SK-N-SH treated with all-trans-retinoic acid at 6 μM for 48 hours (cell line): ENCODE data around the gene COX7A2.

Experiments used
- ATAC-seq: fragments of 200-7000 bp; cut with Tn5 transposase; 3 replicates; pipeline ENCODE4 v1.9.1; 2020; ENCODE audit warnings: mild to moderate bottlenecking, moderate library complexity
- ARNTL ChIP-seq: fragments of 450-650 bp; formaldehyde crosslinking; IDR thresholded peaks from 2 replicates; pipeline ENCODE4 v1.5.0; 2020; ENCODE audit warnings: low read depth, mild to moderate bottlenecking, moderate library complexity, borderline replicate concordance
- CREB5 ChIP-seq: fragments of 250-450 bp; sonication (Bioruptor Pico); IDR thresholded peaks from 2 replicates; pipeline ENCODE4 v1.5.1; 2020; ENCODE audit warnings: low read depth, mild to moderate bottlenecking, moderate library complexity
- CSDC2 ChIP-seq: fragments of 250-450 bp; sonication (Bioruptor Pico); IDR thresholded peaks from 2 replicates; pipeline ENCODE4 v1.5.0; 2020; ENCODE audit warnings: mild to moderate bottlenecking, moderate library complexity
- CSRNP3 ChIP-seq: fragments of 250-450 bp; sonication (Bioruptor Pico); IDR thresholded peaks from 2 replicates; pipeline ENCODE4 v1.5.1; 2021; ENCODE audit warnings: mild to moderate bottlenecking, moderate library complexity
- ESRRG ChIP-seq: fragments of 250-450 bp; sonication (Bioruptor Pico); IDR thresholded peaks from 2 replicates; pipeline ENCODE4 v1.6.1; 2021; ENCODE audit warnings: mild to moderate bottlenecking
- GLIS3 ChIP-seq: fragments of 250-450 bp; sonication (Bioruptor Pico); IDR thresholded peaks from 2 replicates; pipeline ENCODE4 v1.5.0; 2020; ENCODE audit warnings: mild to moderate bottlenecking, moderate library complexity
- ISL1 ChIP-seq: fragments of 250-450 bp; sonication (Bioruptor Pico); IDR thresholded peaks from 2 replicates; pipeline ENCODE4 v2.1.2; 2022; ENCODE audit warnings: mild to moderate bottlenecking, moderate library complexity
- OSR1 ChIP-seq: fragments of 250-450 bp; sonication (Bioruptor Pico); IDR thresholded peaks from 2 replicates; pipeline ENCODE4 v1.8.0; 2022; ENCODE audit warnings: moderate library complexity, mild to moderate bottlenecking, inconsistent platforms
- RARB ChIP-seq: fragments of 250-450 bp; sonication (Bioruptor Pico); IDR thresholded peaks from 2 replicates; pipeline ENCODE4 v1.8.0; 2021; ENCODE audit warnings: mild to moderate bottlenecking, moderate library complexity
- TCF4 ChIP-seq: fragments of 250-450 bp; sonication (Bioruptor Pico); IDR thresholded peaks from 2 replicates; pipeline ENCODE4 v1.8.0; 2021; ENCODE audit warnings: mild to moderate bottlenecking, moderate library complexity, borderline replicate concordance
- TOX ChIP-seq: fragments of 250-450 bp; sonication (Bioruptor Pico); IDR thresholded peaks from 2 replicates; pipeline ENCODE4 v1.8.0; 2021; ENCODE audit warnings: mild to moderate bottlenecking, moderate library complexity, borderline replicate concordance
- ZC3H10 ChIP-seq: fragments of 250-450 bp; sonication (Bioruptor Pico); IDR thresholded peaks from 2 replicates; pipeline ENCODE4 v1.5.1; 2021; ENCODE audit warnings: mild to moderate bottlenecking, moderate library complexity
- ZNF565 ChIP-seq: fragments of 450-650 bp; formaldehyde crosslinking; conservative IDR thresholded peaks from 2 replicates; pipeline ENCODE4 v1.5.0; 2020; ENCODE audit warnings: low read depth, mild to moderate bottlenecking, moderate library complexity
- ZNF70 ChIP-seq: fragments of 450-650 bp; formaldehyde crosslinking; IDR thresholded peaks from 2 replicates; pipeline ENCODE4 v1.5.0; 2020; ENCODE audit warnings: mild to moderate bottlenecking, moderate library complexity
- ZNF8 ChIP-seq: fragments of 450-650 bp; formaldehyde crosslinking; IDR thresholded peaks from 2 replicates; pipeline ENCODE4 v1.5.0; 2020; ENCODE audit warnings: mild to moderate bottlenecking, moderate library complexity
- TF ChIP-seq, protein P1 (sequence below): fragments of 250-450 bp; sonication (Bioruptor Pico); IDR thresholded peaks from 2 replicates; pipeline ENCODE4 v1.8.0; 2020; ENCODE audit warnings: mild to moderate bottlenecking, moderate library complexity, borderline replicate concordance
- TF ChIP-seq, protein P2 (sequence below): fragments of 250-450 bp; sonication (Bioruptor Pico); IDR thresholded peaks from 2 replicates; pipeline ENCODE4 v1.5.0; 2020; ENCODE audit warnings: mild to moderate bottlenecking, moderate library complexity

The COX7A2 gene

GRCh38 chr6:75287424-75287823 is 43.8 kb upstream of the COX7A2 start (continued):
- TF ChIP-seq ESRRG (CRISPR knock-in tag) = no peak
- TF ChIP-seq ZNF8 (CRISPR knock-in tag) = no peak
- no peak for TF ChIP-seq ISL1 (CRISPR knock-in tag)

GRCh38 chr6:75286955-75287354 is 43.4 kb upstream of the COX7A2 start:
- no peak for TF ChIP-seq ZC3H10
- no peak for TF ChIP-seq ZNF8 (CRISPR knock-in tag)
- TF ChIP-seq ISL1 (CRISPR knock-in tag) = no peak
- TF ChIP-seq OSR1 (CRISPR knock-in tag) = no peak
- no peak for TF ChIP-seq CSRNP3 (CRISPR knock-in tag)
- no peak for TF ChIP-seq RARB (CRISPR knock-in tag)
- no peak for TF ChIP-seq ZNF565 (CRISPR knock-in tag)

DNA sequence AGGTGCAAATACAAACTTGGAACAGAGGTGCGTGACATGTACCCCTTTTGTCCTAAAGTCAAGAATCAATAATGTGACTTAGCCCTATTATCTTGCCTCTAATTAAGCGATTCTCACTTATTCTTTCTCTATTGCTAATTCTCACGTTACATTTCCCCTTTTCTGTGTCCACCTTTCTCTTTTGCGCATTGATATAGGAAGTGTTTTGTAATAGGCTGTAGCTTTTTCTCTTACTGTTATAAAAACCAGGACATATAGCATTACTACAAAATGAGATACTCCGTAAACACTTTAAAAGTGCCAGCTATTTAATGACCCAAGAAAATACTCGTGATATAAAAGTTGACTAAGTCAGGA is 41.7 kb upstream of the COX7A2 start:
- ATAC-seq = peak; percentile 15
- TF ChIP-seq, protein P1, sequence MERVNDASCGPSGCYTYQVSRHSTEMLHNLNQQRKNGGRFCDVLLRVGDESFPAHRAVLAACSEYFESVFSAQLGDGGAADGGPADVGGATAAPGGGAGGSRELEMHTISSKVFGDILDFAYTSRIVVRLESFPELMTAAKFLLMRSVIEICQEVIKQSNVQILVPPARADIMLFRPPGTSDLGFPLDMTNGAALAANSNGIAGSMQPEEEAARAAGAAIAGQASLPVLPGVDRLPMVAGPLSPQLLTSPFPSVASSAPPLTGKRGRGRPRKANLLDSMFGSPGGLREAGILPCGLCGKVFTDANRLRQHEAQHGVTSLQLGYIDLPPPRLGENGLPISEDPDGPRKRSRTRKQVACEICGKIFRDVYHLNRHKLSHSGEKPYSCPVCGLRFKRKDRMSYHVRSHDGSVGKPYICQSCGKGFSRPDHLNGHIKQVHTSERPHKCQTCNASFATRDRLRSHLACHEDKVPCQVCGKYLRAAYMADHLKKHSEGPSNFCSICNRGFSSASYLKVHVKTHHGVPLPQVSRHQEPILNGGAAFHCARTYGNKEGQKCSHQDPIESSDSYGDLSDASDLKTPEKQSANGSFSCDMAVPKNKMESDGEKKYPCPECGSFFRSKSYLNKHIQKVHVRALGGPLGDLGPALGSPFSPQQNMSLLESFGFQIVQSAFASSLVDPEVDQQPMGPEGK (CRISPR knock-in tag) = no peak
- TF ChIP-seq ZNF8 (CRISPR knock-in tag) (no peak), ZNF70 (CRISPR knock-in tag) (no peak), TOX (CRISPR knock-in tag) (no peak), CREB5 (CRISPR knock-in tag) (no peak)
- TF ChIP-seq, protein P2, sequence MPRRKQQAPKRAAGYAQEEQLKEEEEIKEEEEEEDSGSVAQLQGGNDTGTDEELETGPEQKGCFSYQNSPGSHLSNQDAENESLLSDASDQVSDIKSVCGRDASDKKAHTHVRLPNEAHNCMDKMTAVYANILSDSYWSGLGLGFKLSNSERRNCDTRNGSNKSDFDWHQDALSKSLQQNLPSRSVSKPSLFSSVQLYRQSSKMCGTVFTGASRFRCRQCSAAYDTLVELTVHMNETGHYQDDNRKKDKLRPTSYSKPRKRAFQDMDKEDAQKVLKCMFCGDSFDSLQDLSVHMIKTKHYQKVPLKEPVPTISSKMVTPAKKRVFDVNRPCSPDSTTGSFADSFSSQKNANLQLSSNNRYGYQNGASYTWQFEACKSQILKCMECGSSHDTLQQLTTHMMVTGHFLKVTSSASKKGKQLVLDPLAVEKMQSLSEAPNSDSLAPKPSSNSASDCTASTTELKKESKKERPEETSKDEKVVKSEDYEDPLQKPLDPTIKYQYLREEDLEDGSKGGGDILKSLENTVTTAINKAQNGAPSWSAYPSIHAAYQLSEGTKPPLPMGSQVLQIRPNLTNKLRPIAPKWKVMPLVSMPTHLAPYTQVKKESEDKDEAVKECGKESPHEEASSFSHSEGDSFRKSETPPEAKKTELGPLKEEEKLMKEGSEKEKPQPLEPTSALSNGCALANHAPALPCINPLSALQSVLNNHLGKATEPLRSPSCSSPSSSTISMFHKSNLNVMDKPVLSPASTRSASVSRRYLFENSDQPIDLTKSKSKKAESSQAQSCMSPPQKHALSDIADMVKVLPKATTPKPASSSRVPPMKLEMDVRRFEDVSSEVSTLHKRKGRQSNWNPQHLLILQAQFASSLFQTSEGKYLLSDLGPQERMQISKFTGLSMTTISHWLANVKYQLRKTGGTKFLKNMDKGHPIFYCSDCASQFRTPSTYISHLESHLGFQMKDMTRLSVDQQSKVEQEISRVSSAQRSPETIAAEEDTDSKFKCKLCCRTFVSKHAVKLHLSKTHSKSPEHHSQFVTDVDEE = no peak
- TF ChIP-seq, all 23 proteins: peak for 0

More at GRCh38 chr6:75286955-75287354, 43.4 kb upstream of the COX7A2 start:
- ATAC-seq = no peak

DNA sequence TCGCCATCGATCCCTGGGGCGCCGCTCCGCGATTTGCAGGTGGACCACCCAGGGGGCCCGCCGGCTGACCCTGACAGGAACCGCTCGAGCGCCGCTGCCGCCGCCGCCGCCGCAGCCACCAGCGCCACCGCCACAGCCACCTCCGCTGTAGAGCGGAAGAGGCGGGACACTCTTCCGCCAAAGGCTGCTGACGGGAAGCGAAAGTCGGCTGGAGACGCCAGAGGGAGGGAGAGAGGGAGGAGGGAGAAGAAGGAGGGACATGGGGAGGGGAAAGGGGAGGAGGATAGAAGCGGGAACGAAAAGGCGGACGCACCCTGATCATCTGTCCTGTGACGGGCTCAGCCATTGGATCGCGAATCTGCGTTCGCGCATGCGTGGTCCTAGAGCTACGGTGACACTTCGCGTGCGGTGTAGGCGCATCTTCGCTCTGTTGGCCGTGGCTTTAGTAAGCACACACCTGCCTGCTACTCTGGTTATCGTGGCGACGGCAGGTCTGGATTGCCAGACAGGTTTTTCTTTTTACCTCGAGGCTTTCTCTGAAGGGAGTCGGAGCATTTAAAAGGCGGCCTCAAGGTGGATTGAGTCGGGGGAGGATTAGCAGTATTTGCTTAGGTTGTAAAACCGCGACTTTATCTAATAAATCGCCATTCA is 41.2 kb upstream of the COX7A2 start, which contains the start of gene TMEM30A:
Gene TMEM30A, minus strand, starts transcription at position 161 of the 651 bp plus-strand sequence. Its CDS starts 154 bp downstream, at position 7.
- peak; percentile 95 for ATAC-seq
- TF ChIP-seq TCF4 (CRISPR knock-in tag) = no peak
- TF ChIP-seq ISL1 (CRISPR knock-in tag) = no peak
- TF ChIP-seq, protein P1 (CRISPR knock-in tag) = no peak
- TF ChIP-seq CREB5 (CRISPR knock-in tag) = no peak
- no peak for TF ChIP-seq OSR1 (CRISPR knock-in tag)
- TF ChIP-seq TOX (CRISPR knock-in tag) = no peak
- TF ChIP-seq GLIS3 (CRISPR knock-in tag) = no peak
- TF ChIP-seq ZC3H10 = no peak
- no peak for TF ChIP-seq CSDC2 (CRISPR knock-in tag)
- no peak for TF ChIP-seq ARNTL (CRISPR knock-in tag)
- TF ChIP-seq, all 23 proteins: peak for 0
